Fibroblast of mammary gland (primary cell): ENCODE data around the gene PTPN9.
"Not testable (repeated sequence)": the region's sequence is repeated elsewhere in the genome, so short reads cannot be mapped to it uniquely, and the experiment has no call there.

ENCODE experiments used
- DNase-seq: peaks from one replicate; pipeline ENCODE4 v3.0.0-alpha.2; 2010; ENCODE audit warnings: low read depth
- H3K4me3 ChIP-seq: 2 replicates; pipeline ENCODE4 v1.5.1; 2011; ENCODE audit warnings: low read depth, mild to moderate bottlenecking, low read length, moderate library complexity; ENCODE audit not compliant: control insufficient read depth
- TF ChIP-seq, protein P1 (sequence below): conservative IDR thresholded peaks from 2 replicates; pipeline ENCODE4 v1.5.1; 2011; ENCODE audit warnings: low read depth, low read length, inconsistent platforms; ENCODE audit not compliant: control insufficient read depth, insufficient read depth

The PTPN9 gene

GRCh38 chr15:75565062-75565970 lies 13.8 kb downstream of the PTPN9 start:
- TF ChIP-seq, protein P1, sequence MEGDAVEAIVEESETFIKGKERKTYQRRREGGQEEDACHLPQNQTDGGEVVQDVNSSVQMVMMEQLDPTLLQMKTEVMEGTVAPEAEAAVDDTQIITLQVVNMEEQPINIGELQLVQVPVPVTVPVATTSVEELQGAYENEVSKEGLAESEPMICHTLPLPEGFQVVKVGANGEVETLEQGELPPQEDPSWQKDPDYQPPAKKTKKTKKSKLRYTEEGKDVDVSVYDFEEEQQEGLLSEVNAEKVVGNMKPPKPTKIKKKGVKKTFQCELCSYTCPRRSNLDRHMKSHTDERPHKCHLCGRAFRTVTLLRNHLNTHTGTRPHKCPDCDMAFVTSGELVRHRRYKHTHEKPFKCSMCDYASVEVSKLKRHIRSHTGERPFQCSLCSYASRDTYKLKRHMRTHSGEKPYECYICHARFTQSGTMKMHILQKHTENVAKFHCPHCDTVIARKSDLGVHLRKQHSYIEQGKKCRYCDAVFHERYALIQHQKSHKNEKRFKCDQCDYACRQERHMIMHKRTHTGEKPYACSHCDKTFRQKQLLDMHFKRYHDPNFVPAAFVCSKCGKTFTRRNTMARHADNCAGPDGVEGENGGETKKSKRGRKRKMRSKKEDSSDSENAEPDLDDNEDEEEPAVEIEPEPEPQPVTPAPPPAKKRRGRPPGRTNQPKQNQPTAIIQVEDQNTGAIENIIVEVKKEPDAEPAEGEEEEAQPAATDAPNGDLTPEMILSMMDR, result no peak
- no peak overlapping the region for H3K4me3 ChIP-seq
- no peak for DNase-seq

DNA sequence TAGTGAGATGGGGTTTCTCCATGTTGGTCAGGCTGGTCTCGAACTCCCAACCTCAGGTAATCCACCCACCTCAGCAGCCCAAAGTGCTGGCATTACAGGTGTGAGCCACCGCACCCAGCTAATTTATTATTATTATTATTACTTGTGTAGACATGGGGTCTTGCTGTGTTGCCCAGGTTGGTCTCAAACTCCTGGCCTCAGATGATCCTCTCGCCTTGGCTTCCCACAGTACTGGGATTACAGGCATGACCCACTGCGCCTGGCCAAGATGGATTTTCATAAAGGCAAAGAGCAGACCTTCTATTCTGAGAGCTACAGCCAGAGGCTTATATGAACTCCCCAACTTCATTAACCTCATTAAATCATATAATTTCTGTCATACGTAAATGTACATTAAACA lies 17.2 kb downstream of the PTPN9 start:
- TF ChIP-seq, protein P1, result no peak
- no peak for DNase-seq
- H3K4me3 ChIP-seq, result no peak overlapping the region

DNA sequence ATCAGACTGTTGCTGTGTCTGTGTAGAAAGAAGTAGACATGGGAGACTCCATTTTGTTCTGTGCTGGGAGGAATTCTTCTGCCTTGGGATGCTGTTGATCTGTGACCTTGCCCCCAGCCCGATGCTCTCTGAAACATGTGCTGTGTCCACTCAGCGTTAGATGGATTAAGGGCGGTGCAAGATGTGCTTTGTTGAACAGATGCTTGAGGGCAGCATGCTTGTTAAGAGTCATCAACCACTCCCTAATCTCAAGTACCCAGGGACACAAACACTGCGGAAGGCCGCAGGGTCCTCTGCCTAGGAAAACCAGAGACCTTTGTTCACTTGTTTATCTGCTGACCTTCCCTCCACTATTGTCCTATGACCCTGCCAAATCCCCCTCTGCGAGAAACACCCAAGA lies 19.8 kb downstream of the PTPN9 start:
- H3K4me3 ChIP-seq, DNase-seq: not testable (repeated sequence)

- not testable (repeated sequence) for H3K4me3 ChIP-seq, DNase-seq
Observed at GRCh38 chr15:75558955-75559354, 20.2 kb downstream of the PTPN9 start.

GRCh38 chr15:75554717-75555116 lies 24.4 kb downstream of the PTPN9 start:
- TF ChIP-seq, protein P1, result no peak
- DNase-seq, result peak; percentile 85
- no peak overlapping the region for H3K4me3 ChIP-seq

- TF ChIP-seq, protein P1, result no peak
- no peak overlapping the region for H3K4me3 ChIP-seq
Observed at GRCh38 chr15:75553659-75554058, 25.5 kb downstream of the PTPN9 start.

GRCh38 chr15:75551091-75551490 lies 28.0 kb downstream of the PTPN9 start:
- DNase-seq, result no peak
- TF ChIP-seq, protein P1, result no peak
- no peak overlapping the region for H3K4me3 ChIP-seq

More at GRCh38 chr15:75553659-75554058, 25.5 kb downstream of the PTPN9 start:
- DNase-seq, result no peak

- TF ChIP-seq, protein P1, result no peak
- no peak overlapping the region for H3K4me3 ChIP-seq
- no peak for DNase-seq
Observed at GRCh38 chr15:75545064-75545463, 34.1 kb downstream of the PTPN9 start.
